Heart left ventricle (tissue), 16 donors: ENCODE results near the gene LUZP2. TPM values are rescaled to one million over a fixed set of nuclear protein-coding genes. Genes with fewer than 3 reads are reported as not detected.

Experiments used
- ATAC-seq, 4 donors: fragments of 200-7000 bp; cut with Tn5 transposase; one replicate each; pipeline ENCODE4 v1.9.1; 2020 to 2022; ENCODE audit warnings: moderate library complexity in 4 of 4, mild to moderate bottlenecking in 3 of 4, moderate number of reproducible peaks in 1 of 4
- DNase-seq, 5 donors: peaks; one replicate each; pipeline ENCODE4 v3.0.0-alpha.2; 2020
- H3K27ac ChIP-seq, 12 donors: fragments of 200-600 bp; sonication (generic) in 4 of 12; one replicate each; pipeline versions ENCODE4 v1.5.0 to v1.8.0; 2016 to 2022; ENCODE audit warnings: mild to moderate bottlenecking in 2 of 12
- H3K27me3 ChIP-seq, 9 donors: fragments of 200-600 bp; sonication (generic) in 2 of 9; one replicate each; pipeline versions ENCODE4 v1.5.1 to v1.8.0; 2016 to 2022; ENCODE audit warnings: mild to moderate bottlenecking in 3 of 9
- H3K36me3 ChIP-seq, 9 donors: fragments of 200-600 bp; sonication (generic) in 2 of 9; one replicate each; pipeline versions ENCODE4 v1.5.0 to v1.8.0; 2018 to 2022; ENCODE audit warnings: mild to moderate bottlenecking in 2 of 9
- H3K4me1 ChIP-seq, 12 donors: fragments of 200-600 bp; sonication (generic) in 4 of 12; one replicate each; pipeline versions ENCODE4 v1.5.0 to v1.8.0; 2016 to 2022; ENCODE audit warnings: mild to moderate bottlenecking in 3 of 12
- H3K4me3 ChIP-seq, 12 donors: fragments of 200-600 bp; sonication (generic) in 4 of 12; one replicate each; pipeline versions ENCODE4 v1.5.0 to v1.8.0; 2017 to 2022; ENCODE audit warnings: mild to moderate bottlenecking in 9 of 12, moderate library complexity in 4 of 12
- H3K9me3 ChIP-seq, 12 donors: fragments of 200-600 bp; sonication (generic) in 4 of 12; one replicate each; pipeline versions ENCODE4 v1.5.0 to v1.8.0; 2016 to 2022; ENCODE audit warnings: mild to moderate bottlenecking in 1 of 12
- POLR2A ChIP-seq, 2 donors: fragments of 450-650 bp; IDR thresholded peaks; one replicate each; pipeline ENCODE4 v1.6.1; 2017; ENCODE audit warnings: antibody characterized with exemption in 2 of 2, mild to moderate bottlenecking in 2 of 2, moderate library complexity in 2 of 2
- WGBS, 4 donors: extraction: QIAGEN DNeasy Blood & Tissue Kit in 2 of 4; methylation state at CpG; one replicate each; pipeline versions ENCODE4 v1.1.5 to v1.1.7; 2013 to 2018; 5-methylcytosine and 5-hydroxymethylcytosine counted together
- intact Hi-C, 10 donors: fragments of 100-400 bp; cut with DNase I; formaldehyde crosslinking; loops; one replicate each; pipeline versions ENCODE4 v1.11.1 to v1.14.2; 2022
- polyA plus RNA-seq, 2 donors: library from polyadenylated mRNA; stranded (reverse); fragments of 200-250 nt; gene quantifications; one replicate each; pipeline ENCODE4 v1.2.3, GENCODE V29; 2013
- total RNA-seq, 9 donors: library from RNA; depleted of rRNA in 2 of 9; stranded (reverse); fragments of >200 nt in 2 of 9; fragmentation: NEBNext Ultra II Directional in 3 of 9; extraction: Animal tissue kit (Norgen Biotek cat#: 25700) in 3 of 9; gene quantifications; one replicate each; pipeline versions ENCODE4 v1.1.0 to v1.2.4, GENCODE V29; 2016 to 2023
- TF ChIP-seq, protein P1 (sequence below), 12 donors: fragments of 200-600 bp; sonication (generic) in 4 of 12; IDR thresholded peaks; one replicate each; pipeline versions ENCODE4 v1.5.0 to v1.8.0; 2018 to 2022; ENCODE audit warnings: antibody characterized with exemption in 12 of 12, mild to moderate bottlenecking in 5 of 12
- donor health status: ischemic (EF 13 %, LVEDD 7.1; RV severe dilation, severe dysfunction).
- donor health status: healthy with polysubstance abuse.
- donor health status: DM: no; HTN: yes; CAD: no.
- donor health status: DM: no; HTN: no; CAD: no.
- donor health status: ischemic (EF 25% LVEDD 6.9; RV normal size, moderate dysfunction).
- donor health status: ischemic (EF 25% LVEDD 5.7; RV mildly dilated, moderate dysfunction).
- donor health status: healthy.
- donor health status: DM: yes; HTN: yes; CAD: no.
- donor health status: ischemic (EF 35%, LVEDD 5.7; RV mildly dilated, moderate dysfunction).
- donor health status: nonischemic (EF 11% LVEDD 7.7; RV severe dilation, severe dysfunction).
- donor health status: DM: yes; HTN: yes; CAD: no.
- donor health status: PGD.
- donor health status: ischemic (EF 29% LVEDD 5.4; RV normal size, mild dysfunction).
- donor health status: nonischemic (EF 23%, LVEDD 6.1; RV moderate dilation, normal function).

The LUZP2 gene
- total and polyA plus RNA-seq, 11 donors = 0.11 to 0.30 (median 0.17) TPM; not detected in 7

DNA sequence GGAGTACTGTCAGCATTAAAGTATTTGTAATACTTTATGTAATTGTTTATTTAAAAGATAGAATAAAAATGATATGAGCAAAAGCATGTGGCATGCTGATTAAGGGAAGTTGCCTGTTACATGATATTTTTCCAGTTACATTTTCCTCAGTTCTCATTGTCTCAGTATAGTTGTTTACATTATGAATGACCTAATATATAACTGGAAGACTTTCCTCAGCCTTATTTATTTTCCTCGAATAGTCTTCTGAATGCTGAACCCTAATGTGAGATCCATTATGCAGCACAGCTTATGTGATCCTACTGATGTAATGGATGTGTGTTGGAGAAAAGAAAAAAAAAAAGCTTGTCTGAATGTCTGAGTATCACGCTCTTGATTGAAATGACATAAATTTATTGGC lies 95.5 kb downstream of the LUZP2 start:
- Histone ChIP-seq H3K4me1 (no peaks in the 10 kb centered on the region), H3K36me3 (no peaks in the 10 kb centered on the region), H3K4me3 (no peak overlapping the region), H3K27ac (no peak overlapping the region), H3K27me3 (no peaks in the 10 kb centered on the region), H3K9me3 (no peaks in the 10 kb centered on the region)
- WGBS, 4 donors = 61 to 77% (median 67%) methylated on average over 2 of the region's 2 CpGs
- intact Hi-C loops = no loop called here
- no peak for DNase-seq
- ATAC-seq = no peak
- TF ChIP-seq, protein P1, sequence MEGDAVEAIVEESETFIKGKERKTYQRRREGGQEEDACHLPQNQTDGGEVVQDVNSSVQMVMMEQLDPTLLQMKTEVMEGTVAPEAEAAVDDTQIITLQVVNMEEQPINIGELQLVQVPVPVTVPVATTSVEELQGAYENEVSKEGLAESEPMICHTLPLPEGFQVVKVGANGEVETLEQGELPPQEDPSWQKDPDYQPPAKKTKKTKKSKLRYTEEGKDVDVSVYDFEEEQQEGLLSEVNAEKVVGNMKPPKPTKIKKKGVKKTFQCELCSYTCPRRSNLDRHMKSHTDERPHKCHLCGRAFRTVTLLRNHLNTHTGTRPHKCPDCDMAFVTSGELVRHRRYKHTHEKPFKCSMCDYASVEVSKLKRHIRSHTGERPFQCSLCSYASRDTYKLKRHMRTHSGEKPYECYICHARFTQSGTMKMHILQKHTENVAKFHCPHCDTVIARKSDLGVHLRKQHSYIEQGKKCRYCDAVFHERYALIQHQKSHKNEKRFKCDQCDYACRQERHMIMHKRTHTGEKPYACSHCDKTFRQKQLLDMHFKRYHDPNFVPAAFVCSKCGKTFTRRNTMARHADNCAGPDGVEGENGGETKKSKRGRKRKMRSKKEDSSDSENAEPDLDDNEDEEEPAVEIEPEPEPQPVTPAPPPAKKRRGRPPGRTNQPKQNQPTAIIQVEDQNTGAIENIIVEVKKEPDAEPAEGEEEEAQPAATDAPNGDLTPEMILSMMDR (IDR thresholded peaks at IDR 0.05) = no peak
- TF ChIP-seq POLR2A (IDR thresholded peaks at IDR 0.05) = no peak

DNA sequence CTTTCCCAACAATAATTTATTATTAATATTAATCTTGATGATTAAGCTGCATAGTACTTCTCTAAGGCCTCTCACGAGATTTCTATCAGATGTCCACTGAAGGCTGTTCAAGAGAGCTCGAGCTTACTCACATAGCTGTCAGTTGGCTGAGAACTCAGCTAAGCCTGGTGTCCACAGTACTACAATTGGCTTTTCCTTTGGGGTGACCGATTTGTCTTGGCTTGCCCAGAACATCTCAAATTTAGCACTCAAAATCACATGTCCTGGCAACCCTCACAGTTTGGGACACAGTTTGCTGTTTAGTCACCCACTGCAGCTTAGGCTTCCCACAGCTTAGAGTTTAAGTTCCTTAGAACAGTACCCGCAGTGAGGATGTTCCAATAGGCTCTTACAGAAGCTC lies 96.5 kb downstream of the LUZP2 start:
- ATAC-seq = no peak
- Histone ChIP-seq H3K27me3 (no peaks in the 10 kb centered on the region), H3K27ac (no peak overlapping the region), H3K9me3 (no peaks in the 10 kb centered on the region), H3K4me1 (no peaks in the 10 kb centered on the region), H3K36me3 (no peaks in the 10 kb centered on the region), H3K4me3 (no peak overlapping the region)
- no peak for DNase-seq
- TF ChIP-seq POLR2A (IDR thresholded peaks at IDR 0.05) = no peak
- TF ChIP-seq, protein P1 (IDR thresholded peaks at IDR 0.05) = no peak
- intact Hi-C loops = no loop called here
- 45 to 53% (median 48%) methylated on average over 4 of the region's 4 CpGs for WGBS, 4 donors

DNA sequence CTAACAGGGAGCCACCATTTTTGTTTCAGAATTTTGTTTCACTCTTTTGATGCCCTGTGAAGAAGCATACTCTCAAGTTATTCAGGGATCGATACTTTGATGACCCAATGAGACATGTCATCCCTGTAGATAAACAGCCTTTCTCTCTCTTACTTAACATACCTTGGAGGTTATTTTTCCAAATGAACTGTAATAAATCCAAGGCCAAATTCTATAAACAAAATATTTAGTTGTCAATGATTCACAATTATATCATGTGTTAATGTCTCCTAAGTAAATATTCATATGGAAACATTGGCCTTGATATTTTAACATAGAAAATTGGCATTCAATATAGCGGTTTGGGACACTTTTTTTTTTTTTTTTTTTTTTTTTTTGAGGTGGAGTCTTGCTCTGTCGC lies 97.5 kb downstream of the LUZP2 start:
- no peak overlapping the region for H3K4me3 ChIP-seq
- H3K9me3 ChIP-seq = no peaks in the 10 kb centered on the region
- H3K27ac ChIP-seq = no peak overlapping the region
- H3K36me3 ChIP-seq = no peaks in the 10 kb centered on the region
- no peaks in the 10 kb centered on the region for H3K27me3 ChIP-seq
- TF ChIP-seq POLR2A (IDR thresholded peaks at IDR 0.05) = no peak
- TF ChIP-seq, protein P1 (IDR thresholded peaks at IDR 0.05) = no peak
- WGBS, 4 donors = 86 to 88% (median 88%) methylated on average over 3 of the region's 3 CpGs
- ATAC-seq = no peak
- no peak for DNase-seq
- intact Hi-C loops = no loop called here
- no peaks in the 10 kb centered on the region for H3K4me1 ChIP-seq

- DNase-seq (no peak), ATAC-seq (no peak)
- TF ChIP-seq, protein P1 (IDR thresholded peaks at IDR 0.05) = no peak
- TF ChIP-seq POLR2A (IDR thresholded peaks at IDR 0.05) = no peak
- Histone ChIP-seq H3K27me3 (no peaks in the 10 kb centered on the region), H3K36me3 (no peaks in the 10 kb centered on the region), H3K27ac (no peak overlapping the region), H3K4me3 (no peak overlapping the region), H3K9me3 (no peaks in the 10 kb centered on the region), H3K4me1 (no peaks in the 10 kb centered on the region)
- intact Hi-C loops = no loop called here
- WGBS, 4 donors = 15 to 29% (median 21%) methylated on average over 2 of the region's 2 CpGs
Measured at GRCh38 chr11:24598641-24599040, 101.8 kb downstream of the LUZP2 start.
